ENCODE results near the gene PRKAG2.

DNA sequence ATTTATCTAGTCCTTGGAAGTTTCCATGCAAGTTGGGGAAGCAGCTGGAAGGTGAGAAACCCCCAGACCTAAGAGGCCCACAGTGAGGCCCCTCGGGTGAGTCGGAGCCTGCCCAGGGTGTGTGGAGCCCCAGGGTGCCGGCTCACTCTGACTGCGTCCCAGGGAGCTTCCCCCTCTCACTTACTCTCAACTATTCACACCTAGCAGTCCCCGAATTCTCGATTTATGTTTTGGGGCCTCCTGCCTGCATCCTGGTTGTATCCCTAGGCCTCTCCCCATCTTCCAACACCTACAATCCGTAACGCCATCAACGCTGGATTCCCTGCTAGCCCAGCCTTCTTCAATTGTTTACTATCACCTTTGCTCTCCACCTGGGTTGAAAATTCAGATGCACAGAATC is 63.9 kb downstream of the PRKAG2 start:
- TF ChIP-seq EZH2 (IDR thresholded peaks at IDR 0.05) (no peak), POLR2AphosphoS5 (IDR thresholded peaks at IDR 0.05; ENCODE audit: borderline replicate concordance, low read depth, low read length) (no peak)

Data from SK-N-MC (cell line).